Neural progenitor cell (in vitro differentiated cells): ENCODE measurements around the gene CHRD. TPM values are rescaled to one million over a fixed set of nuclear protein-coding genes. Genes with fewer than 3 reads are reported as not detected.
"Not testable (repeated sequence)": the region's sequence is repeated elsewhere in the genome, so short reads cannot be mapped to it uniquely, and the experiment has no call there.

Experiments used
- DNase-seq: peaks from one replicate; pipeline ENCODE4 v3.0.0-alpha.2; 2016; ENCODE audit warnings: low spot score
- H2AFZ ChIP-seq: fragments of 200-600 bp; sonication (generic); replicated peaks from 2 replicates; pipeline ENCODE4 v1.6.1; 2016; ENCODE audit warnings: antibody characterized with exemption
- H3F3A ChIP-seq: fragments of 200-600 bp; sonication (generic); 2 replicates; pipeline ENCODE4 v1.6.1; 2016; ENCODE audit warnings: antibody characterized with exemption, low read depth
- H3K27ac ChIP-seq: fragments of 200-600 bp; sonication (generic); 2 replicates; pipeline ENCODE4 v1.5.1; 2016; ENCODE audit warnings: mild to moderate bottlenecking
- H3K27me3 ChIP-seq: fragments of 200-600 bp; sonication (generic); 2 replicates; pipeline ENCODE4 v1.6.1; 2016; ENCODE audit warnings: mild to moderate bottlenecking, moderate library complexity
- H3K36me3 ChIP-seq: fragments of 200-600 bp; sonication (generic); 2 replicates; pipeline ENCODE4 v1.5.1; 2016
- H3K4me1 ChIP-seq: fragments of 200-600 bp; sonication (generic); 2 replicates; pipeline ENCODE4 v1.6.1; 2016; ENCODE audit warnings: mixed run types
- H3K4me2 ChIP-seq: fragments of 200-600 bp; sonication (generic); 2 replicates; pipeline ENCODE4 v1.6.1; 2016
- H3K4me3 ChIP-seq: fragments of 200-600 bp; sonication (generic); 2 replicates; pipeline ENCODE4 v1.5.1; 2016
- H3K79me2 ChIP-seq: fragments of 200-600 bp; sonication (generic); 2 replicates; pipeline ENCODE4 v1.6.1; 2016; ENCODE audit warnings: low read depth
- H3K9ac ChIP-seq: fragments of 200-600 bp; sonication (generic); 2 replicates; pipeline ENCODE4 v1.6.1; 2016
- H3K9me3 ChIP-seq: fragments of 200-600 bp; sonication (generic); 2 replicates; pipeline ENCODE4 v1.5.1; 2016; ENCODE audit warnings: low read depth
- H4K20me1 ChIP-seq: fragments of 200-600 bp; sonication (generic); 2 replicates; pipeline ENCODE4 v1.6.1; 2016; ENCODE audit warnings: low read depth
- H3K27ac Mint-ChIP-seq: 3 replicates; pipeline ENCODE4 v1.8.0; 2021; ENCODE audit warnings: mixed read lengths
- H3K27me3 Mint-ChIP-seq: 2 replicates; pipeline ENCODE4 v1.8.0; 2022; ENCODE audit warnings: low read depth, mild to moderate bottlenecking, inconsistent platforms, moderate library complexity, mixed read lengths; ENCODE audit not compliant: insufficient read depth
- H3K36me3 Mint-ChIP-seq: 3 replicates; pipeline ENCODE4 v1.8.0; 2021; ENCODE audit warnings: mixed read lengths
- H3K4me1 Mint-ChIP-seq: 3 replicates; pipeline ENCODE4 v1.8.0; 2021; ENCODE audit warnings: mixed read lengths
- H3K4me3 Mint-ChIP-seq: 3 replicates; pipeline ENCODE4 v1.8.0; 2021; ENCODE audit warnings: mild to moderate bottlenecking, moderate library complexity, mixed read lengths
- H3K9me3 Mint-ChIP-seq: 3 replicates; pipeline ENCODE4 v1.8.0; 2020; ENCODE audit warnings: mixed read lengths
- EZH2 ChIP-seq: fragments of 200-600 bp; sonication (generic); IDR thresholded peaks from 2 replicates; pipeline ENCODE4 v1.6.1; 2017; ENCODE audit warnings: antibody characterized with exemption, mild to moderate bottlenecking, moderate library complexity
- EZH2phosphoT487 ChIP-seq: fragments of 200-600 bp; sonication (generic); IDR thresholded peaks from 2 replicates; pipeline ENCODE4 v1.6.1; 2017; ENCODE audit warnings: antibody characterized with exemption
- total RNA-seq: library from RNA; depleted of rRNA; stranded (reverse); fragments of >200 nt; gene quantifications from 2 replicates; pipeline ENCODE4 v1.2.3, GENCODE V29; 2015; ENCODE audit warnings: low replicate concordance
- TF ChIP-seq, protein P1 (sequence below): fragments of 200-600 bp; sonication (generic); IDR thresholded peaks from 2 replicates; pipeline ENCODE4 v1.5.1; 2017; ENCODE audit warnings: antibody characterized with exemption, mild to moderate bottlenecking

Gene CHRD
- total RNA-seq, 1 donor from 2014 or later, result 2.3 TPM

GRCh38 chr3:184430940-184431339, 51.1 kb downstream of the CHRD start:
- no peaks in the 10 kb centered on the region for H3K27me3 ChIP-seq
- no peaks in the 10 kb centered on the region for H3K36me3 ChIP-seq
- Mint-ChIP-seq H3K9me3 (no peaks in the 10 kb centered on the region), H3K27me3 (peaks cover 6% of the 10 kb centered on the region), H3K4me1 (peaks cover 11% of the 10 kb centered on the region), H3K4me3 (no peak overlapping the region), H3K27ac (no peak overlapping the region), H3K36me3 (no peaks in the 10 kb centered on the region)
- TF ChIP-seq, protein P1, sequence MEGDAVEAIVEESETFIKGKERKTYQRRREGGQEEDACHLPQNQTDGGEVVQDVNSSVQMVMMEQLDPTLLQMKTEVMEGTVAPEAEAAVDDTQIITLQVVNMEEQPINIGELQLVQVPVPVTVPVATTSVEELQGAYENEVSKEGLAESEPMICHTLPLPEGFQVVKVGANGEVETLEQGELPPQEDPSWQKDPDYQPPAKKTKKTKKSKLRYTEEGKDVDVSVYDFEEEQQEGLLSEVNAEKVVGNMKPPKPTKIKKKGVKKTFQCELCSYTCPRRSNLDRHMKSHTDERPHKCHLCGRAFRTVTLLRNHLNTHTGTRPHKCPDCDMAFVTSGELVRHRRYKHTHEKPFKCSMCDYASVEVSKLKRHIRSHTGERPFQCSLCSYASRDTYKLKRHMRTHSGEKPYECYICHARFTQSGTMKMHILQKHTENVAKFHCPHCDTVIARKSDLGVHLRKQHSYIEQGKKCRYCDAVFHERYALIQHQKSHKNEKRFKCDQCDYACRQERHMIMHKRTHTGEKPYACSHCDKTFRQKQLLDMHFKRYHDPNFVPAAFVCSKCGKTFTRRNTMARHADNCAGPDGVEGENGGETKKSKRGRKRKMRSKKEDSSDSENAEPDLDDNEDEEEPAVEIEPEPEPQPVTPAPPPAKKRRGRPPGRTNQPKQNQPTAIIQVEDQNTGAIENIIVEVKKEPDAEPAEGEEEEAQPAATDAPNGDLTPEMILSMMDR, result no peak
- TF ChIP-seq EZH2phosphoT487 (no peak), EZH2 (no peak)
- no peak overlapping the region for H3K9ac ChIP-seq
- no peaks in the 10 kb centered on the region for H4K20me1 ChIP-seq
- no peaks in the 10 kb centered on the region for H3K4me1 ChIP-seq
- no peak for DNase-seq
- H3K4me2 ChIP-seq, result no peak overlapping the region
- H3K79me2 ChIP-seq, result no peaks in the 10 kb centered on the region
- H3F3A ChIP-seq, result no peaks in the 10 kb centered on the region
- H3K4me3 ChIP-seq, result no peak overlapping the region
- H2AFZ ChIP-seq, result no peak overlapping the region
- H3K9me3 ChIP-seq, result no peaks in the 10 kb centered on the region
- no peak overlapping the region for H3K27ac ChIP-seq

- H3K36me3 ChIP-seq, H4K20me1 ChIP-seq, H3K4me2 ChIP-seq, H3K36me3 Mint-ChIP-seq, H3F3A ChIP-seq, H3K27ac ChIP-seq, H3K9me3 ChIP-seq, H2AFZ ChIP-seq, H3K27me3 Mint-ChIP-seq, H3K4me3 ChIP-seq, H3K9ac ChIP-seq, H3K27ac Mint-ChIP-seq, H3K4me1 Mint-ChIP-seq, H3K79me2 ChIP-seq, DNase-seq, H3K27me3 ChIP-seq, H3K9me3 Mint-ChIP-seq, H3K4me3 Mint-ChIP-seq, H3K4me1 ChIP-seq: not testable (repeated sequence)
Measured at GRCh38 chr3:184433178-184433577, 53.3 kb downstream of the CHRD start.

GRCh38 chr3:184439096-184439495, 59.2 kb downstream of the CHRD start:
- no peak overlapping the region for H2AFZ ChIP-seq
- H3K27ac ChIP-seq, result no peak overlapping the region
- Mint-ChIP-seq H3K27me3 (peaks cover 5% of the 10 kb centered on the region), H3K9me3 (peaks cover 2% of the 10 kb centered on the region), H3K36me3 (no peaks in the 10 kb centered on the region), H3K4me1 (no peaks in the 10 kb centered on the region), H3K27ac (no peak overlapping the region), H3K4me3 (no peak overlapping the region)
- no peaks in the 10 kb centered on the region for H3K79me2 ChIP-seq
- TF ChIP-seq EZH2 (no peak), EZH2phosphoT487 (no peak)
- TF ChIP-seq, protein P1, result no peak
- H3K9ac ChIP-seq, result no peak overlapping the region
- H3K4me1 ChIP-seq, result no peaks in the 10 kb centered on the region
- peaks cover 3% of the 10 kb centered on the region for H3K36me3 ChIP-seq
- H3K4me2 ChIP-seq, result no peak overlapping the region
- no peaks in the 10 kb centered on the region for H3F3A ChIP-seq
- H4K20me1 ChIP-seq, result no peaks in the 10 kb centered on the region
- no peaks in the 10 kb centered on the region for H3K9me3 ChIP-seq
- DNase-seq, result no peak
- H3K27me3 ChIP-seq, result no peaks in the 10 kb centered on the region
- no peak overlapping the region for H3K4me3 ChIP-seq

Other genes with a start within 250 kb of the CHRD start
- gene EIF2B5, start 244.7 kb upstream of the CHRD start, total RNA-seq, result 36.4 and 69.1 TPM in 2 replicates
- 29.8 and 59.2 TPM in 2 replicates for gene DVL3, start 224.7 kb upstream of the CHRD start, total RNA-seq
- 309 and 335 TPM in 2 replicates for gene AP2M1, start 205.2 kb upstream of the CHRD start, total RNA-seq
- gene ABCF3, start 193.9 kb upstream of the CHRD start, total RNA-seq, result 22.0 and 30.4 TPM in 2 replicates
- not detected in 2 replicates for gene VWA5B2, start 150.5 kb upstream of the CHRD start, total RNA-seq
- gene ALG3, start 131.1 kb upstream of the CHRD start, total RNA-seq, result 23.7 and 39.1 TPM in 2 replicates
- 3.7 and 6.0 TPM in 2 replicates for gene EEF1AKMT4, start 130.4 kb upstream of the CHRD start, total RNA-seq
- 0.71 TPM in 1 of 2 replicates, not detected in the other for gene CAMK2N2, start 118.5 kb upstream of the CHRD start, total RNA-seq
- 0.15 TPM in 1 of 2 replicates, not detected in the other for gene ECE2, start 104.0 kb upstream of the CHRD start, total RNA-seq
- gene PSMD2, start 80.8 kb upstream of the CHRD start, total RNA-seq, result 234 and 476 TPM in 2 replicates
- 137 and 207 TPM in 2 replicates for gene EIF4G1, start 65.4 kb upstream of the CHRD start, total RNA-seq
- gene FAM131A, start 42.5 kb upstream of the CHRD start, total RNA-seq, result 17.2 and 37.7 TPM in 2 replicates
- 16.5 and 38.2 TPM in 2 replicates for gene CLCN2, start 18.4 kb upstream of the CHRD start, total RNA-seq
- gene POLR2H, start 18.3 kb upstream of the CHRD start, total RNA-seq, result 128 and 173 TPM in 2 replicates
- gene THPO, start 1.8 kb upstream of the CHRD start, total RNA-seq, result 0.31 and 2.3 TPM in 2 replicates
- gene EPHB3, start 181.7 kb downstream of the CHRD start, total RNA-seq, result 2.3 and 3.6 TPM in 2 replicates